ENCODE data around the gene SLCO4A1. TPM values are rescaled to one million over a fixed set of nuclear protein-coding genes. Genes with fewer than 3 reads are reported as not detected.

SLCO4A1 gene
- total and polyA plus RNA-seq, 9 of the 15 experiments (the other 6 are each of a cell fraction or from before 2014, with no cell fraction given), result 1.6 to 21.9 (median 12.8) TPM

DNA sequence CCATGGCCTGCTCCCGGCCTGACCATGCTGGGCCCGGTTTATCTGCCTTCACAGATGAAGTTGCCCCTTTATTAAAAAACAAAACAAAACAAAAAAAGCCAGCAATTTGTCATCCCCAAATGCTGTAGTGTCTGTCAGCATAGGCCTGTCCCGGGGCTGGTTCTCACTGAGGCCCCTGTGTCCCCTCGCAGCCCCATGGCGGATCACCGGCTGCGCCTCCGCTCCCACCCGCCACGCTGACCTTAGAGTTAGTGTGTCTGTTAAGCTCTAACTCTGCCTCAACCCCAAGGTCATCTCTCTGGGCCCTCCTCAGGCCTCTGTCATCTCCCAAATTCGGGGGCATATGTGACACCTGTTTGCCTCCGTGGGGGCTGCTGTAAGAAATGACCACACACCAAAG lies 11.1 kb downstream of the SLCO4A1 start (continued):
- TF ChIP-seq, protein P1, sequence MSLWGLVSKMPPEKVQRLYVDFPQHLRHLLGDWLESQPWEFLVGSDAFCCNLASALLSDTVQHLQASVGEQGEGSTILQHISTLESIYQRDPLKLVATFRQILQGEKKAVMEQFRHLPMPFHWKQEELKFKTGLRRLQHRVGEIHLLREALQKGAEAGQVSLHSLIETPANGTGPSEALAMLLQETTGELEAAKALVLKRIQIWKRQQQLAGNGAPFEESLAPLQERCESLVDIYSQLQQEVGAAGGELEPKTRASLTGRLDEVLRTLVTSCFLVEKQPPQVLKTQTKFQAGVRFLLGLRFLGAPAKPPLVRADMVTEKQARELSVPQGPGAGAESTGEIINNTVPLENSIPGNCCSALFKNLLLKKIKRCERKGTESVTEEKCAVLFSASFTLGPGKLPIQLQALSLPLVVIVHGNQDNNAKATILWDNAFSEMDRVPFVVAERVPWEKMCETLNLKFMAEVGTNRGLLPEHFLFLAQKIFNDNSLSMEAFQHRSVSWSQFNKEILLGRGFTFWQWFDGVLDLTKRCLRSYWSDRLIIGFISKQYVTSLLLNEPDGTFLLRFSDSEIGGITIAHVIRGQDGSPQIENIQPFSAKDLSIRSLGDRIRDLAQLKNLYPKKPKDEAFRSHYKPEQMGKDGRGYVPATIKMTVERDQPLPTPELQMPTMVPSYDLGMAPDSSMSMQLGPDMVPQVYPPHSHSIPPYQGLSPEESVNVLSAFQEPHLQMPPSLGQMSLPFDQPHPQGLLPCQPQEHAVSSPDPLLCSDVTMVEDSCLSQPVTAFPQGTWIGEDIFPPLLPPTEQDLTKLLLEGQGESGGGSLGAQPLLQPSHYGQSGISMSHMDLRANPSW (CRISPR knock-in tag; IDR thresholded peaks at IDR 0.05), result no peak

DNA sequence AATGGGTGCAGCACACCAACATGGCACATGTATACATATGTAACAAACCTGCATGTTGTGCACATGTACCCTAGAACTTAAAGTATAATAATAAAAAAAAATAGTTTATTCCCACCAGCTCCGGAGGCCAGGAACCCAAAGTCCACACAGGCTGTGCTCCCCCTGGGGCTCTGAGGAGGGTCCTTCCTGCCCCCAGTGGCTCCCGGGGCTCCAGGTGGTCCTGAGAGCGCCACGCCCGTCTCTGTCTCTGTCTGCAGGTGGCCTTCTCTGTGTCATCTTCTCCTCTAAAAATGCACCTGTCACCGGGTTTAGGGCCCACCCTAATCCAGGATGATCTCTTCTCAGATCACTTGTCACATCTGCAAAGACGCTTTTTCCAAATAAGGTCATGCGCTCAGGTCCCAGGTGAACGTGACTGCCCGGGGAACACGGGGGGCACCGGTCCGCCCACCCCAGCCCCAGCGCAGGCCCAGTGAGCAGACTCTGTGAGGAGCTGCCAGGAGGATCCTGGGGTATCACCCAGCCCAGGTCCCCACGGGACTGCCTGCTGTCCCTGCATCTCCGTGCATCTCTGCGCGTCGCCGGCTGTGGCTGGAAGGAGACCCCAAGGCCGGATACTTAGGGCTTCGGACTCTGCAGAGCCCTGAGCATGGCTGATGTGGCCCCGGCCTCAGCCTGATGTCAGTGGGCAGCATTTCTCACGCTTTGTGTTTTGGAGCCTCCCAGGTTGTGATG lies 11.8 kb downstream of the SLCO4A1 start:
- no TSS peak for BruUV-seq (replicated peaks)
- DNase-seq (ENCODE audit: extremely low read depth in 1 of 4, low spot score in 3 of 4), result no peak
- ChIA-PET CTCF (ENCODE audit: low intra/inter-chr PET ratio) (no interaction called here), POLR2A (interaction anchor here (0.6 to 0.7 kb wide), 2 partner anchors 13 to 141 kb away, joined by 3 read pairs; no protein-coding TSS in a partner anchor)
- Histone ChIP-seq H3K9me3 (replicated peaks; ENCODE audit: control insufficient read depth, insufficient read depth, low read depth, low read length) (no peaks in the 10 kb centered on the region), H2AFZ (ENCODE audit: low read depth, low read length) (no peak overlapping the region), H3K27me3 (ENCODE audit: control insufficient read depth in 2 of 2, insufficient read depth in 2 of 2, low read length in 2 of 2) (no peaks in the 10 kb centered on the region), H3K4me2 (ENCODE audit: insufficient read depth, low read length) (no peak overlapping the region), H3K79me2 (ENCODE audit: control insufficient read depth, insufficient read depth, low read length) (peaks cover 37% of the 10 kb centered on the region), H3K9ac (ENCODE audit: insufficient read depth in 1 of 2, low read depth in 2 of 2, low read length in 2 of 2) (peak overlapping the region in 1 of 2 experiments; percentile 66; a peak in 1 of 4 replicates), H4K20me1 (replicated peaks; ENCODE audit: control insufficient read depth, insufficient read depth, low read length) (peaks cover 21% of the 10 kb centered on the region), H3K36me3 (ENCODE audit: control insufficient read depth, insufficient read depth, low read length) (peaks cover 51% of the 10 kb centered on the region; the same call in 2 of the 3 replicates), H3K27ac (ENCODE audit: extremely low read depth, low read depth, low read length) (no peak overlapping the region), H3K4me3 (no peak overlapping the region), H3K4me1 (replicated peaks in 1 of 2; ENCODE audit: control insufficient read depth in 2 of 2, insufficient read depth in 2 of 2, low read length in 2 of 2) (peaks cover 19 to 70% of the 10 kb centered on the region in 2 experiments), H3K9me1 (ENCODE audit: control insufficient read depth, insufficient read depth, low read length) (peaks cover 9% of the 10 kb centered on the region)
- intact Hi-C loops (cut with micrococcal nuclease), result no loop called here
- WGBS (ENCODE audit: insufficient coverage, low coverage, missing lambda C conversion rate), result 90% methylated on average over 20 of the region's 24 CpGs
- no peak for ATAC-seq
- in situ Hi-C loops (cut with MboI), result no loop called here
- FAIRE-seq, result no peak
- TF ChIP-seq SUPT5H (IDR thresholded peaks at IDR 0.05) (no peak), NR2C2 (CRISPR knock-in tag; IDR thresholded peaks at IDR 0.05) (no peak), NR2C2 (tag; IDR thresholded peaks at IDR 0.05) (no peak), SMARCA4 (IDR thresholded peaks at IDR 0.05) (no peak), DPF2 (IDR thresholded peaks at IDR 0.05) (no peak), ZNF764 (CRISPR knock-in tag; IDR thresholded peaks at IDR 0.05; ENCODE audit: low read depth) (no peak), HLTF (IDR thresholded peaks at IDR 0.05) (no peak), STAT5A (IDR thresholded peaks at IDR 0.05; ENCODE audit: borderline replicate concordance, low read length) (no peak), ZC3H8 (IDR thresholded peaks at IDR 0.05) (no peak), KLF13 (tag; IDR thresholded peaks at IDR 0.05; ENCODE audit: borderline replicate concordance, low read depth) (no peak), ZNF561 (CRISPR knock-in tag; conservative IDR thresholded peaks at IDR 0.05) (no peak), ATF1 (CRISPR knock-in tag; IDR thresholded peaks at IDR 0.05) (no peak), ATF1 (tag; IDR thresholded peaks at IDR 0.05) (no peak), ESRRB (CRISPR knock-in tag; IDR thresholded peaks at IDR 0.05; ENCODE audit: borderline replicate concordance) (no peak)
- TF ChIP-seq, protein P2, sequence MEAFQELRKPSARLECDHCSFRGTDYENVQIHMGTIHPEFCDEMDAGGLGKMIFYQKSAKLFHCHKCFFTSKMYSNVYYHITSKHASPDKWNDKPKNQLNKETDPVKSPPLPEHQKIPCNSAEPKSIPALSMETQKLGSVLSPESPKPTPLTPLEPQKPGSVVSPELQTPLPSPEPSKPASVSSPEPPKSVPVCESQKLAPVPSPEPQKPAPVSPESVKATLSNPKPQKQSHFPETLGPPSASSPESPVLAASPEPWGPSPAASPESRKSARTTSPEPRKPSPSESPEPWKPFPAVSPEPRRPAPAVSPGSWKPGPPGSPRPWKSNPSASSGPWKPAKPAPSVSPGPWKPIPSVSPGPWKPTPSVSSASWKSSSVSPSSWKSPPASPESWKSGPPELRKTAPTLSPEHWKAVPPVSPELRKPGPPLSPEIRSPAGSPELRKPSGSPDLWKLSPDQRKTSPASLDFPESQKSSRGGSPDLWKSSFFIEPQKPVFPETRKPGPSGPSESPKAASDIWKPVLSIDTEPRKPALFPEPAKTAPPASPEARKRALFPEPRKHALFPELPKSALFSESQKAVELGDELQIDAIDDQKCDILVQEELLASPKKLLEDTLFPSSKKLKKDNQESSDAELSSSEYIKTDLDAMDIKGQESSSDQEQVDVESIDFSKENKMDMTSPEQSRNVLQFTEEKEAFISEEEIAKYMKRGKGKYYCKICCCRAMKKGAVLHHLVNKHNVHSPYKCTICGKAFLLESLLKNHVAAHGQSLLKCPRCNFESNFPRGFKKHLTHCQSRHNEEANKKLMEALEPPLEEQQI (IDR thresholded peaks at IDR 0.05), result no peak
- TF ChIP-seq, protein P3, sequence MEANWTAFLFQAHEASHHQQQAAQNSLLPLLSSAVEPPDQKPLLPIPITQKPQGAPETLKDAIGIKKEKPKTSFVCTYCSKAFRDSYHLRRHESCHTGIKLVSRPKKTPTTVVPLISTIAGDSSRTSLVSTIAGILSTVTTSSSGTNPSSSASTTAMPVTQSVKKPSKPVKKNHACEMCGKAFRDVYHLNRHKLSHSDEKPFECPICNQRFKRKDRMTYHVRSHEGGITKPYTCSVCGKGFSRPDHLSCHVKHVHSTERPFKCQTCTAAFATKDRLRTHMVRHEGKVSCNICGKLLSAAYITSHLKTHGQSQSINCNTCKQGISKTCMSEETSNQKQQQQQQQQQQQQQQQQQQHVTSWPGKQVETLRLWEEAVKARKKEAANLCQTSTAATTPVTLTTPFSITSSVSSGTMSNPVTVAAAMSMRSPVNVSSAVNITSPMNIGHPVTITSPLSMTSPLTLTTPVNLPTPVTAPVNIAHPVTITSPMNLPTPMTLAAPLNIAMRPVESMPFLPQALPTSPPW (CRISPR knock-in tag; IDR thresholded peaks at IDR 0.05), result no peak

All from K562 (cell line).